Hippocampal formation (tissue), 2 donors: ENCODE data around the gene SYNDIG1.

Experiments
- DNase-seq, 2 donors: peaks; one replicate each; lab custom pipeline; 2025; lab: John Stamatoyannopoulos, UW

The SYNDIG1 gene

GRCh38 chr20:24694157-24694726, 224.8 kb downstream of the SYNDIG1 start:
- DNase-seq, result no peak

GRCh38 chr20:24694727-24695528, 225.5 kb downstream of the SYNDIG1 start:
- no peak for DNase-seq

- DNase-seq, result no peak
Measured at GRCh38 chr20:24695529-24696225, 226.2 kb downstream of the SYNDIG1 start.

- no peak for DNase-seq
Measured at GRCh38 chr20:24696396-24696795, 227.0 kb downstream of the SYNDIG1 start.

DNA sequence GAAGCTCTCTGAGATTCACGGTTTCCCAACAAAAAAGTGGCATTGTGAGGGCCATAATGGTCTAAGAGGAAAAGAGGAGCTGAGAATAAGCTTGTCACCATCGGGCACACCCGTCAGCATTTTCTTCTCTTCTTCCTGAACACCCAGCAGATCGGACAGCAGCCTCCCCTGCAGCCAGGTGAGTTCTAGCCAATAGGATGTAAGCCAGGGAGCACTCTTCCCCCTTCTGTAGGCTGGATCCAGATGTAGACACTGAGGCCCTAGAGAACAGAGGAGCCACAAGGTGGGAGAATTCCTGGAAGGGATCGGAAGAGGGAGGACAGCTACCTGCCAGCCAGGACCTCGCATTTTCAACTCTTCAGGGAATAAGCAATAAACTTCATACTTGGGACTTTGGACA, 228.0 kb downstream of the SYNDIG1 start:
- no peak for DNase-seq

DNA sequence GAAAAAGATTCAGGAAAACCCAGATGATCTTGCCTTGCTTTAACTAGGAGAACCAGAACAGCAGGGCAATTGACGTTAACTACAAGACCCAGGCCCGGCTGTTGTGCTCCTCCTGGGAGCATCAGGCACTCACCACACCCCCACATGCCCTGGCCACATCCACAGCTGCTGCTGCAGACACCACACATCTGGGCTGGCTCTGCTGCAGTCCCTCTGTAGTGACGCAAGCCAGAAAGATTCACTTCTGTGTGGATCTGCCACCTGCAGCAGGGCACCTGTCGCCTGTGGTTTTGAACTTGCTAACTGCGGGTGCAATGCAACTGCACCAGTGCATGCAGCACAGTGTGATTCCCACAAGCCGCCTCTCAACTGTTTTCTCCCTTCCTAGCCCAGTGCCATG, 228.8 kb downstream of the SYNDIG1 start:
- no peak for DNase-seq

GRCh38 chr20:24698706-24699206, 229.3 kb downstream of the SYNDIG1 start:
- no peak for DNase-seq

GRCh38 chr20:24699321-24700165, 230.1 kb downstream of the SYNDIG1 start:
- DNase-seq, result peak in 1 of 2 donors; percentile 56

DNA sequence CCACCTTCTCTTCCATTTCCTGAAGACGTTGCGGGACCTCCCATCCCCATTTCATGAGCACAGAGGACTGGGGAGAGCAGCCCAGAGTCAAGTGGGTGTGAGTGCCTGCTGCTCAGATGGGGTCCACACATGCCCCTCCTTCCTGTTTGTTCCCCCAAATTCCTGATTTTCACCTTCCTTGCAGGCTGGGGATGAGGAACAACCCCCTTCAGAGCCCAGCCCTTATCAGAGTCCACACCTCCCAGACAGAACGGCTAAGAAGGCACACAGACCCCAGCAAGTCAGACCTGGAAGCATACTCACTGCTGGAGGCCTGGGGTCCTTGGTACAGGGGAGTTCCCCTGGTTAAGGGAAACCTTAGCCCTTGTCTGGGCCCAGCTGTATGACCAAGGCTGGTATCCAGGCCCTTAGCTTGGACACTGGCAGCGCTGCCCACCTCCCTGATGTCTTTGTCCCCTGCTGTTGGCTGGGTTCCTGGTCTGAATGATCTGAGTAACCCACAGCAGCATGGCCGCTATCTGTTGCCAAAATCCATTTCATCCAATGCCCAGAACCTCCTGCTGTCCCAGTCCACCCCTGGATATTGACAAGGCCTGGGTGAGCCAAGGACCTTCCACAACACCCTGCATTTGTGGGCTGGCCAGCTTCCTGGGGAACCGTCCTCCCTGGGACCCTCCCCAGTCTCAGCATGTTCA, 230.9 kb downstream of the SYNDIG1 start:
- DNase-seq, result no peak

DNA sequence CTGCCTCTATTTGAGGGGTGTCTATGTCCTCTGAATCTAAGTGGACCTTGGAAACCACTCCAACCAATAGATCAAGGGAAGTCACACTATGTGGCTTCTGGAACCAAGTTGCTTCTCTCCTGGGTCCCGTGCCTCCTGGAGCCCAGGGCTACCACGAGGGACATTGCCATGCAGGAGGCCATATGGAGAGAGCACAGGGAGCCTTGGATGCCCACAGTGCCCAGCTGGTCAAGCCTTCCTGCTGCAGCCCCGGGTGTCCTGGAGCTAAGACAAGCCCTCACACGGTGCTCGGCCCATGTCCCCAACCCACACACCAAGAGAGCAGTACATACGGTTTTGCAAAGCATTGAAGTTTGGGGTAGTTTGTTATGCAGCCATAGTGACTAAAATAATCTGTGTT, 231.6 kb downstream of the SYNDIG1 start:
- no peak for DNase-seq

DNA sequence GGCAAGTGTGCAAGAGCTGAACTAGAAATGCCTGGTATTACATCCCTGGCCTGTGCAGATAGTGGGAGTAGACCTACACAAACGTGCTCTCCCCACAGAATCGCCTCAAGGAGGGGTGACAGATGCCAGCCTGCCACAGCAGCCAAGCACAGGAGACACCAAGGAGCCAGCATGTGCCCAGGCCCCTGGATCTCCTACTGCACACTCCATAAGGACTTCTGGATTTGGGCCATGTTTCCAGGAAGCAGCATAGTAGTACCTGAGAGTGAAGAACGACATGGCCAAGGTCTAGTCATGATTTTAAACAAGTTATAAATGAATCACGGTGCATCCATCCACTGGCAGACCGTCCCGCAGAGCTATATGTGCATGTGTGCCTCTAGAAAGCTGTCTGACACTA, 232.2 kb downstream of the SYNDIG1 start:
- no peak for DNase-seq

- DNase-seq, result no peak
Measured at GRCh38 chr20:24702501-24703283, 233.3 kb downstream of the SYNDIG1 start.

- DNase-seq, result no peak
Measured at GRCh38 chr20:24703284-24703610, 233.8 kb downstream of the SYNDIG1 start.

- DNase-seq, result no peak
Measured at GRCh38 chr20:24704899-24705298, 235.5 kb downstream of the SYNDIG1 start.

GRCh38 chr20:24705486-24705885, 236.1 kb downstream of the SYNDIG1 start:
- DNase-seq, result no peak

- DNase-seq, result no peak
Measured at GRCh38 chr20:24708411-24709295, 239.2 kb downstream of the SYNDIG1 start.
